Measurements from ENCODE around the gene PID1. TPM values are rescaled to one million over a fixed set of nuclear protein-coding genes. Genes with fewer than 3 reads are reported as not detected.
"Not testable (repeated sequence)": the region's sequence is repeated elsewhere in the genome, so short reads cannot be mapped to it uniquely, and the experiment has no call there.

PID1 gene
- total RNA-seq, 2 experiments from 2014 or later = not detected

DNA sequence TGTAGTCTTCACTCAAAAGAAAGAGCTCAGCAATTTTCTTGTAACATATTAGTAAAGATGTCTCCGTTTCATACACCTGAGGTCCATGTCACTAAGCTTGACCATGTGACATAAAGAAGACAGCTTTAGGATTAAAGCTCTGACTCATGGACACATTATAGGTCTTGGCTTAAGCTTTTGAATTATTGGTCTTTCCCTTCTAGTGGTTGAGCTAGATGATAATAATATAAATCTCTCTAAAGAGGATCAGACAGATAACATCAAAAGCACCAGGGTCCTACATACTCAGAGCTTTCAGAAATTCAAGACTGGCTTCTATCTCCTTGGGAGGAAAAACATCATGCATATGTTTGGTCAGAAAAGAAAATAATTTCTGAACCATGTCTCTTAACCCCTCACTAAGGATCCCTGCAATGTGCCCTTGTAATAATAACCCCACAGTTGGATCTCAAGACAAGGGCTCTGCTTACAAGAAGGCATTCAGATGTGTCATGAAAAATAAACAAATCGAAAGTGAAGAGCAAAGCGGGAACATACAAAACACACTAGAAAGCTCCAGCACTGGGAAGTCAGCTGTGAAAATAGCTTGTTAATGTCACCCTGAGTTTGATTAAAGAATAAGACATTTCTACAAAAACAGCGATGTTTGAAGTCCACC, 174.5 kb downstream of the PID1 start:
- Mint-ChIP-seq H3K4me1 (no peaks in the 10 kb centered on the region), H3K27ac (no peak overlapping the region), H3K36me3 (no peaks in the 10 kb centered on the region), H3K4me3 (no peak overlapping the region), H3K9me3 (ENCODE audit: low read depth) (peaks cover 7% of the 10 kb centered on the region), H3K27me3 (no peaks in the 10 kb centered on the region)
- DNase-seq (no peak), ATAC-seq (no peak)
- CTCF ChIA-PET = no interaction called here

DNA sequence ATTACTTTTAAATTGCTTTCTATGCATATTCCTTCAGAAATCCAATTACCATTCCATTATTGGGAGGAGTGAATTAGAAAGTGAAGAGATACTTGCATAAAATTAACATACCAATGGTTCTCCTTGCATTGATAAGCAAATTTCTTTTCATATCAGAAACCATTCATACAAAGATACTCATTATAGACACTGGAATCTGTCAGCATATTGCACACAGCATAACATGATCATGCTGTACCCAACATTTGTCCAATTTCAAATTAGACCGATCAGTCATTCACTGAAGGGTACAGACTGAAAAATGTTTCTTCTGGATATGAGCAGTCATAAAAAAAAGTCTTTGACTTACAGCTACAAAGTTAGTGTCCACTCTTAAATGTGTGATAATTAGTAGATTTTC, 175.6 kb downstream of the PID1 start:
- no peak overlapping the region for H3K4me3 Mint-ChIP-seq

DNA sequence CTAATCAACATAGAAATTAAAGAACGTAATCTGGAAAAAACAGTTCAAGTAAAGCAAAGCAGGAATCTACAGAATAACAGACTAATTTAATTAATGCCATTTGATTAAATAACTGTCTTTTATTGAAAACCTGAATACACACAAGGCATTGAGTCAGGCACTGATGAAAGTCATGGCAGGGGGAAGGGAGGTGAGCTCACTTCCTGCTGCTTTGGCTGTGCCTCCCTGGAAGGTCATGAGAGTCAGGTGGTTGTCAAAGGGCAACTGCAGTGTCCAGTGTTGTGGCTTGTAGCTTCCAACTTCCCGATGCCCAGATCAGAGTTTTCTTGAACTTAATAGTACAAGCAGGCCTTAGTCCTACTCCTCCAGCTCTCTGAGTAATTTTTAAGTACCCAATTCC, 180.9 kb downstream of the PID1 start:
- Mint-ChIP-seq H3K27me3 (no peaks in the 10 kb centered on the region), H3K36me3 (no peaks in the 10 kb centered on the region), H3K27ac (no peak overlapping the region), H3K9me3 (ENCODE audit: low read depth) (peaks cover 7% of the 10 kb centered on the region), H3K4me1 (no peaks in the 10 kb centered on the region), H3K4me3 (no peak overlapping the region)
- CTCF ChIA-PET = no interaction called here
- DNase-seq = no peak
- no peak for ATAC-seq

More for the DNA sequence above, 175.6 kb downstream of the PID1 start:
- H3K9me3 Mint-ChIP-seq (ENCODE audit: low read depth) = peaks cover 7% of the 10 kb centered on the region
- DNase-seq = no peak
- no peaks in the 10 kb centered on the region for H3K4me1 Mint-ChIP-seq
- CTCF ChIA-PET = no interaction called here
- H3K27me3 Mint-ChIP-seq = no peaks in the 10 kb centered on the region
- no peak for ATAC-seq
- H3K36me3 Mint-ChIP-seq = no peaks in the 10 kb centered on the region
- no peak overlapping the region for H3K27ac Mint-ChIP-seq

DNA sequence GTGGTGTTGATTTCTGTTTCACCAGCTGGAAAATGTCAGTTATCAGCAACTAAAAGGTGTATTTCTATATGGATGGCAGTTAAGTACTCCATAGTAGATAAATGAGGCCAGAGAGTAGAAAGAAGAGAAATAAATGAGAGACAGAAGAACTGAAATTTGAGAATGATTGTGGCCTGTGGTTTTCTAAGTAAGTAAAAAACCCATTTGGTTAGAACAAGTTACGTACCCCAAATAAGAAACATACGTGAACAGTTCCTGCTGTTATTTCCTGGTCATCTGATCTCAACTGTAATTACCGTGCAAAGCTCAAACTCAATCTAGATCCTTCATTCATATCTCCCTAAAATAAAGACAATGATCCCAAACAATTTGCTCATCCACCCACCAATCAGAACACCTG, 181.3 kb downstream of the PID1 start:
- DNase-seq = no peak
- Mint-ChIP-seq H3K27ac (no peak overlapping the region), H3K4me1 (no peaks in the 10 kb centered on the region), H3K36me3 (no peaks in the 10 kb centered on the region), H3K27me3 (no peaks in the 10 kb centered on the region), H3K4me3 (no peak overlapping the region), H3K9me3 (ENCODE audit: low read depth) (peaks cover 6% of the 10 kb centered on the region)
- CTCF ChIA-PET = no interaction called here
- no peak for ATAC-seq

DNA sequence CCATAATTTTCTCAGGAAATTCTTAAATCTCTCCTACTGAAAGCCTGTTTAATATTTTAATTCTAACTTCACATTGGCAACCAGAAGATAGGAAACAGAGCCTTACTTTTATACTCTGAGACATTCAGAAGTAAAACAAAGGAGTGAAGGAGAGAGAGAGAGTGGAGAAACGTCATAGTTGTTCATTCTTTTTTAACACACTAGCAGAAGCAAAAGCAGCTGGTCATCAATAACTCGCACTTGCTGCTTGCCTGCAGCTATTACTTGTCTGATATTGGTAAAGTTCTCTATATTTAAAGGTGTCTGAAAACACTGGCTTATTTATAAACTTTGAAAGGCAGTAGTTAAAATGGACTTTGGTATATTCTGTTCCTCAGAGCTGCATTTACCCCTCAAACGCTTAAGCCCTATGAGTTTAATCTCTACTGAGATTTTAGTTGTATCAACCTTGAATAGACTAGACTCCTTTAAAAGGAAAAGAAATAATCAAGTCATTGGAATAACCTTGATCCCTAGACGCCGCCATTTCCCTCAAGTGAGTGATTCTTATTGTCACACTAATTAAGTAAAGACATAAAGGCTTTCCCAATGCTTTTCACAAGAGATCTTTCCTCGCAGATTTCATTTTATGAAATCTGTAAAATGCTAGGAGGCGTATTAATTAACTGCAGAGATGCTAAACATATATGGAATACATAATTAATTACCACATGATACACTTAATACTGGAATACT, 182.0 kb downstream of the PID1 start:
- Mint-ChIP-seq H3K9me3 (ENCODE audit: low read depth) (peaks cover 4% of the 10 kb centered on the region), H3K36me3 (no peaks in the 10 kb centered on the region), H3K27ac (no peak overlapping the region), H3K4me3 (no peak overlapping the region), H3K4me1 (no peaks in the 10 kb centered on the region), H3K27me3 (no peaks in the 10 kb centered on the region)
- ATAC-seq (no peak), DNase-seq (no peak)
- CTCF ChIA-PET = no interaction called here

DNA sequence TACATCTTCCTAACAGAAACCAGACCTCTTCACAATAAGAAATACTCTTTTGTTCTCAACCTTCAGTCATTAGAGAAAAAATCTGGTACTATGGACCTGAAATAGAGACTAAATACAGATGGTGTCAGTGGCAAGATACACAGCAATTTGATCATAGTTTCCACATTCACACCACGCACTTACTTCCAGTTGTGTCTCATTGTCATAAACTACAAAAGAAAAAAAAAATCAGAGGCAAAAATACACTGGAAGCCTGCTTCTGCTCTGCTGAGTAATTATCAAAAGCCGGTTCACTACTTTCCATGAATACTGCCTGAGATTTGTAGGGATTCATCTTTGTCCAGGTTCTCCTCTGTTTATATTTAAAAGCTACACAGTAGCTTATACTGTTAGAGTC, 182.6 kb downstream of the PID1 start:
- H3K36me3 Mint-ChIP-seq = no peaks in the 10 kb centered on the region
- no peak for DNase-seq
- CTCF ChIA-PET = no interaction called here
- H3K9me3 Mint-ChIP-seq (ENCODE audit: low read depth) = peaks cover 4% of the 10 kb centered on the region
- H3K4me3 Mint-ChIP-seq = no peak overlapping the region
- H3K27ac Mint-ChIP-seq = no peak overlapping the region
- H3K27me3 Mint-ChIP-seq = no peaks in the 10 kb centered on the region
- no peak for ATAC-seq
- H3K4me1 Mint-ChIP-seq = no peaks in the 10 kb centered on the region

DNA sequence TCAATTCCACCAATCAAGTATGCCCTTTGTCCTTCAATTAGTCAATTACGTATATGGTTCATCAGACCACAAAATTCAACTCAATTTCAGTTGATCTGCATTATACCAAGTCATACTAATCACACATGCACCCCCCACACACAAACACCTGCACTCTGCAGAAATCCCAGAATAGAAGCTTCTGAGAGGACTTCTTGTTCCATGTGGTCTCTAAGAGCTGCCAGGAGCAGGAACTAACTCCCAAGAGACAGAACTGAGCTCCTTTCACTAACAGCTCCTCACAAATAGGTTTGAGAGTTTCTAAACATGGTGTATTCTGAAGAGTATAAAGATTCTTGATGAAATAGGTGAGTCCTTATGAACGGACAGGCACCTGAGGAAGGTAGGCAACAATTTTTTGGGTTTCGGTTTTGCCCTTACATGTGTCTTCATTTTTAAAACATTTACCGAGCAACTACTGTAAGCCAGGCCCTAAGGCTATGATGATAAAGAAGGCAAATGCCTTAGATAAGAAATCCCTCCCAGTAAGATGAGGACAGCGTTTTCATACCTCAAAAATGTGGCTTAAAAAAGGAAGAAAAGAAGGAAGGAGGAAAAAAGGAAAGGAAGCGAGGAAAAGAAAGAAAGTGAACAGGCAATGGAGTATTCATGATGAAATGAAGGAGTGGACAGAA, 183.1 kb downstream of the PID1 start:
- Mint-ChIP-seq H3K27ac (no peak overlapping the region), H3K36me3 (no peaks in the 10 kb centered on the region), H3K9me3 (ENCODE audit: low read depth) (peaks cover 2% of the 10 kb centered on the region), H3K4me1 (no peaks in the 10 kb centered on the region), H3K4me3 (no peak overlapping the region), H3K27me3 (no peaks in the 10 kb centered on the region)
- CTCF ChIA-PET = no interaction called here
- ATAC-seq (no peak), DNase-seq (no peak)

DNA sequence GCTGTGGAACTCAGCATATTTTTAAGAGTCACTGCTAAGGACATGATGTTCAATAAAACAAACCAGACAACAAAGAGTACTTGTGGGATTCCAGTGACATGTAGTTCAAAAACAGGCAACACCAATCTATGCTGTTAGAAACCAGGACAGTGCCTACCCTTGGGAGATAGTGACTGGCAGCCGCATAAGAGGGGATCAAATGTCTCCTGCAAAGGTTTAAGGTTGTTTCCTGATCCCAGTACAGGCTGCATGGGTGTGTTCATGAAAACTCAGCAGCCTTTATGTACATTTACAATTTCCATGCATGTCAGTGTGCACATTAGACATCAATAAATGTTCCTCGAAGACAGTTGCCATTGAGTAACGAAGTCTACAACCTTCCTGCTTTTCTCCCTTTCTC, 183.8 kb downstream of the PID1 start:
- Mint-ChIP-seq H3K27me3 (no peaks in the 10 kb centered on the region), H3K4me1 (no peaks in the 10 kb centered on the region), H3K27ac (no peak overlapping the region), H3K4me3 (no peak overlapping the region), H3K36me3 (no peaks in the 10 kb centered on the region), H3K9me3 (ENCODE audit: low read depth) (no peaks in the 10 kb centered on the region)
- no peak for DNase-seq
- no peak for ATAC-seq
- CTCF ChIA-PET = no interaction called here

DNA sequence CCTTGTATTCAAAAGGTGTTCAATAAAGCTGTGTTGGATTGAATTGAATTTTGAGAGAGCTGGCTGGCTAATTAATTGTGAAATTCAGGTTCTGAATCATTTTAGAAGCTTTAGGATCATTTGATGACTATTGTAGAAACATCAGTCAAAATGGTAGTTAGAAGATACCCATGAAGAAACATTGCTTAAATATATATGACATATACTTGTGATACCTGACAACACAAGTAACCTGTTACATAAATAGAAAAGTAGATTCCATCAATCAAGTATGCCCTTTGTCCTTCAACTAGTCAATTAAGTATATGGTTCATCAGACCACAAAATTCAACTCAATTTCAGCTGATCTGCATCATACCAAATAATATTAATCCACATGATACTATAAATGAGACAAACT, 185.6 kb downstream of the PID1 start:
- ATAC-seq (no peak), DNase-seq (no peak)
- Mint-ChIP-seq H3K4me3 (no peak overlapping the region), H3K36me3 (no peaks in the 10 kb centered on the region), H3K9me3 (ENCODE audit: low read depth) (no peaks in the 10 kb centered on the region), H3K27ac (no peak overlapping the region), H3K27me3 (no peaks in the 10 kb centered on the region), H3K4me1 (no peaks in the 10 kb centered on the region)
- CTCF ChIA-PET = no interaction called here

DNA sequence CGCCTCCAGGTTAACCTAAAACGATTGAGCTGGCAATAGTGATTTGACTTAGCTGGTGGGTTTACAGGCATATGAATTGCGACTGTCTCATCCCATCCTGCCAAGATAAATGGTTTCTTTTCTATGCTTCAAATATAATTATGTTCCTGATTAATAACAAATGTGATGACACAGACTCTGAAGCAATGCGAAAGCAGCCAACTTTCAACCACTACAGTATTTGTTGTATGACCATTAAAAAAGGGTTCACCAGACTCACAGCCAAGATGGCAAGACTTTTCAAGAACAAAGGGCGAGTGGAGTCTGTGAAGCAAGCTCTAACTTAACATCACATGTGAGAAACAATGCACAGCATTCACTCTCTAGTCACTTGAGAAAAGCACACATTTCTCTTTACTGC, 186.6 kb downstream of the PID1 start:
- H3K27ac Mint-ChIP-seq = no peak overlapping the region
- no peaks in the 10 kb centered on the region for H3K4me1 Mint-ChIP-seq
- H3K27me3 Mint-ChIP-seq = no peaks in the 10 kb centered on the region
- no peaks in the 10 kb centered on the region for H3K9me3 Mint-ChIP-seq (ENCODE audit: low read depth)
- CTCF ChIA-PET = no interaction called here
- no peaks in the 10 kb centered on the region for H3K36me3 Mint-ChIP-seq
- ATAC-seq (no peak), DNase-seq (no peak)
- no peak overlapping the region for H3K4me3 Mint-ChIP-seq

DNA sequence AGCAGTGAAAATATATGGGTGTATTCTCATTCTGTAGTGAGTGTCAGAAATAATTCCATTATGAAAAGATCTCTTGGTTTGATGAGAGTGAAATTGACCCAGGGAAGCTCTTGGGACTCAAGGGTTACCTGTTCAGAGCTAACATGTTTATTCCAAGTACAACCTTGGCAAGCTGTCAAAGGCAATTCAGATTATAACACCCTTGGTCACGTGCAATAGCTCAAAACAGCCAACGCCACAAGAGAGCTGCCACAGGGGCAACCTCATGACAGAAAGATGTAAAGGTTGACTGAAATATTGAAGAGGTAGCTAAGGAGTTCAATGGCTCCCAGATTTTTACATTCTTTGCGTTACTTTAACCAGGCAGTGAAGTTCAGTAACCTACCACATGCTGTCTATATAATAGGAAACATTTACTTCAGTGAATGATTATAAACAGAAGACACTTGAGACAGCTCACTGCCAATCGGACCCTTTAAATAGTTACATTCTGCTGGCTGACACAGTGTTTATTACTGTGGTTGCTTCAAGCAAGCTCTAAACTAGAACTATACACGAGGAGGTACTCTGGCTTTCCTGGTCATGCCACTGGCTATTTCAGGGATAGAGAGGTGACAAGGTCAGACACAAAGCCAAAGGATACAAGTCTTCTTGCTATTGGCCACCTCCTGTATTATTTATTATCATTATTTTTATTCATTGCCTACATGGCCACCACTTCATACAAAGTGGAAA, 187.3 kb downstream of the PID1 start:
- Mint-ChIP-seq H3K36me3 (no peaks in the 10 kb centered on the region), H3K4me3 (no peak overlapping the region)
- ATAC-seq = no peak

DNA sequence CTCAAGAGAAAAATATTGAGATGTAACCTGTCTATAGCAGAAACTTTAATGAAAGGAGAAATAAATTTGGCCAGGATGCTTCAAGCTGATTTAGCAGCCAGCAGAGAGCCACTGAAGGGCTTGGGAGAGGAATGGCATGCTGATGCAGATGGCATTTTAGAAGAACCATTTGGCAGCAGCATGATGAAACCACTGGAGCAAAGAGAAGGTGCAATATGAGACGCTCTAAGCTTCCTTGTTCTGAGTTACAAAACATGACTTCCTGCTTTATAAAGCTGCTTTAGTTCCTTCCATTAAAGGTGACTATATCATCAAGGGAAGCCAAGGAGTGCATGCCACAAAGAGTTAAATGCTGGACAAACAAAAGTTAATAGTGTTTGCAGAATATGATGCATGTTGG, 189.7 kb downstream of the PID1 start:
- Mint-ChIP-seq H3K36me3 (no peaks in the 10 kb centered on the region), H3K4me3 (no peak overlapping the region), H3K9me3 (ENCODE audit: low read depth) (no peaks in the 10 kb centered on the region), H3K27me3 (no peaks in the 10 kb centered on the region), H3K4me1 (no peaks in the 10 kb centered on the region), H3K27ac (no peak overlapping the region)
- CTCF ChIA-PET = no interaction called here
- ATAC-seq = no peak
- no peak for DNase-seq

More for the DNA sequence above, 187.3 kb downstream of the PID1 start:
- CTCF ChIA-PET = no interaction called here
- H3K27me3 Mint-ChIP-seq = no peaks in the 10 kb centered on the region
- no peaks in the 10 kb centered on the region for H3K4me1 Mint-ChIP-seq
- H3K9me3 Mint-ChIP-seq (ENCODE audit: low read depth) = no peaks in the 10 kb centered on the region
- H3K27ac Mint-ChIP-seq = no peak overlapping the region
- no peak for DNase-seq

DNA sequence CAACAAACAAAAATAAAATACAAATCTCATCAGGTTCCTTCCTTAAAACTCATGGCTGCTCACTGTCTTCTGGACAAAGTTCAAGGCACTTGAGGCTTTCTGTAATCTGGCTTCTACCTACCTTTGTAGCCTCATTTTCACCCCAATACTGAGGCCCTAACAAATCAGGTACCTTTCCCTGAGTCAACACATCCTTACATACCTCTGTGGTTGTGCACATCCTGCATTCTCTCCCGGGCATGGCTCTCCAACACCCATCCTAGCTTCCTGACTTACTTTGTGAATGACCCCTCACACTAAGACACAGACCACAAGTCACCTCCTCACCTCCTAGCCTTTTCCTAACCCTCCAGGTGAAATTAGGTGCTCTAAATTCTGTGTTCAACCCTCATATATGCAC, 190.9 kb downstream of the PID1 start:
- no peak for ATAC-seq
- Mint-ChIP-seq H3K4me1 (no peaks in the 10 kb centered on the region), H3K36me3 (no peaks in the 10 kb centered on the region), H3K27me3 (no peaks in the 10 kb centered on the region), H3K27ac (no peak overlapping the region), H3K9me3 (ENCODE audit: low read depth) (peaks cover 6% of the 10 kb centered on the region), H3K4me3 (no peak overlapping the region)
- CTCF ChIA-PET = no interaction called here
- DNase-seq = no peak

DNA sequence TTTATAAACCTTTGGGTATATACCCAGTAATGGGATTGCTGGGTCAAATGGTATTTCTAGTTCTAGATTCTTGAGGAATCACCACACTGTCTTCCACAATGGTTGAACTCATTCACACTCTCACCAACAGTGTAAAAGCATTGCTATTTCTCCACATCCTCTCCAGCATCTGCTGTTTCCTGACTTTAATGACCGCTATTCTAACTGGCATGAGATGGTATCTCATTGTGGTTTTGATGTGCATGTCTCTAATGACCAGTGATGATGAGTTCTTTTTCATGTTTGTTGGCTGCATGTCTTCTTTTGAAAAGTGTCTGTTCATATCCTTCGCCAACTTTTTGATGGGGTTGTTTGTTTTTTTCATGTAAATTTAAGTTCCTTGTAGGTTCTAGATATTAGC, 194.2 kb downstream of the PID1 start:
- DNase-seq; H3K27ac Mint-ChIP-seq; H3K4me3 Mint-ChIP-seq; H3K4me1 Mint-ChIP-seq; CTCF ChIA-PET; H3K27me3 Mint-ChIP-seq; ATAC-seq; H3K36me3 Mint-ChIP-seq; H3K9me3 Mint-ChIP-seq (ENCODE audit: low read depth): not testable (repeated sequence)
